Erythroblast (primary cell): ENCODE data around the gene ACOT13.

Experiments
- GATA1 ChIP-seq: IDR thresholded peaks from 2 replicates; pipeline ENCODE4 v1.6.1; 2011; ENCODE audit warnings: low read depth, mild to moderate bottlenecking, control low read depth, low read length, moderate library complexity
- POLR2A ChIP-seq: IDR thresholded peaks from 2 replicates; pipeline ENCODE4 v1.6.1; 2011; ENCODE audit warnings: mild to moderate bottlenecking, low read length

GRCh38 chr6:24738741-24739140 is 71.9 kb downstream of the ACOT13 start:
- TF ChIP-seq POLR2A (no peak), GATA1 (no peak)
